Measurements from ENCODE around the gene GRIN3B.

DNA sequence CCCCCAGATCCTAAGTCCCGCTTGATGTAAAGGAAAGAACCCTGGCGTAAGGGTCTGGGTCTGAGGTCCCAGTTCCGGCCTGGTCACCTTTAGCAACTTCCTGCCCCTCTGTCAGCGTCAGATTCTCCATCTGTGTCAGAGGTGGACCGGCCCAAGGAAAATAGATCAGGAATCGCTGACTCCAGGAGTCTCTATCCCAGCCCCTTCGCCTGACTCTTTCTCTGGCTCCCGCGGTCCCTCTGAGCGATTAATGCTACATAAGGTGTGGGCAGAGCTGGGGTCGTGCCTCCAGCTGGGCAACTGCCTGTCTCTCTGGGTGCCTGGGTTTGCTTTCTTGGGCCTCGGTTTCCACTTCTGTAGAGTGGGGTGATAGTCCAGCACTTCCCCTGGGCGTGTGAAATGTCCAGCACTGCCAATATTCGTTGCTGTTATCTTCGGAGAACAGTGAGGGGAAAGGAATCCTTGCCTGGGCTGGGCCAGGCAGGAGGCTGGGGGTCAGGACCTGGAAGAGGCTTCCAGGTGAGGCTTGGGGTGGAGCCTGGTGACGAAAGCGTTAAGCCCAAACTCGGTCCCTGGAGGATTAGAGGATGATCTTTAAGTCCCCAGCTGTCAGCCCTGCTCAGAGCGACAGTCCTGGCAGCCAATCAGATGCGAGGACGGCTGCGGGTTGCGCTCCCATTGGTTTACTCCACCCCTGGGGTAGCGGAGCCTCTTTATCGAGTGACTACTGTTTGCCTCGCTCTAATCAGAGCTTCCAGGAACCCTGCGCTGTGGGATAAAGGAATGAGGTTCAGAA is 40.5 kb downstream of the GRIN3B start:
- TF ChIP-seq, protein P1, sequence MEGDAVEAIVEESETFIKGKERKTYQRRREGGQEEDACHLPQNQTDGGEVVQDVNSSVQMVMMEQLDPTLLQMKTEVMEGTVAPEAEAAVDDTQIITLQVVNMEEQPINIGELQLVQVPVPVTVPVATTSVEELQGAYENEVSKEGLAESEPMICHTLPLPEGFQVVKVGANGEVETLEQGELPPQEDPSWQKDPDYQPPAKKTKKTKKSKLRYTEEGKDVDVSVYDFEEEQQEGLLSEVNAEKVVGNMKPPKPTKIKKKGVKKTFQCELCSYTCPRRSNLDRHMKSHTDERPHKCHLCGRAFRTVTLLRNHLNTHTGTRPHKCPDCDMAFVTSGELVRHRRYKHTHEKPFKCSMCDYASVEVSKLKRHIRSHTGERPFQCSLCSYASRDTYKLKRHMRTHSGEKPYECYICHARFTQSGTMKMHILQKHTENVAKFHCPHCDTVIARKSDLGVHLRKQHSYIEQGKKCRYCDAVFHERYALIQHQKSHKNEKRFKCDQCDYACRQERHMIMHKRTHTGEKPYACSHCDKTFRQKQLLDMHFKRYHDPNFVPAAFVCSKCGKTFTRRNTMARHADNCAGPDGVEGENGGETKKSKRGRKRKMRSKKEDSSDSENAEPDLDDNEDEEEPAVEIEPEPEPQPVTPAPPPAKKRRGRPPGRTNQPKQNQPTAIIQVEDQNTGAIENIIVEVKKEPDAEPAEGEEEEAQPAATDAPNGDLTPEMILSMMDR (IDR thresholded peaks at IDR 0.05 in 4 of 5, conservative IDR thresholded peaks at IDR 0.05 in 1 of 5), result no peak
- TF ChIP-seq POLR2A (IDR thresholded peaks at IDR 0.05), result peak; percentile 38 to 58
